Measurements from ENCODE around the gene STK32C. TPM values are rescaled to one million over a fixed set of nuclear protein-coding genes. Genes with fewer than 3 reads are reported as not detected.

The STK32C gene
- total and polyA plus RNA-seq, 4 donors, result 5.1 to 22.0 (median 16.3) TPM

DNA sequence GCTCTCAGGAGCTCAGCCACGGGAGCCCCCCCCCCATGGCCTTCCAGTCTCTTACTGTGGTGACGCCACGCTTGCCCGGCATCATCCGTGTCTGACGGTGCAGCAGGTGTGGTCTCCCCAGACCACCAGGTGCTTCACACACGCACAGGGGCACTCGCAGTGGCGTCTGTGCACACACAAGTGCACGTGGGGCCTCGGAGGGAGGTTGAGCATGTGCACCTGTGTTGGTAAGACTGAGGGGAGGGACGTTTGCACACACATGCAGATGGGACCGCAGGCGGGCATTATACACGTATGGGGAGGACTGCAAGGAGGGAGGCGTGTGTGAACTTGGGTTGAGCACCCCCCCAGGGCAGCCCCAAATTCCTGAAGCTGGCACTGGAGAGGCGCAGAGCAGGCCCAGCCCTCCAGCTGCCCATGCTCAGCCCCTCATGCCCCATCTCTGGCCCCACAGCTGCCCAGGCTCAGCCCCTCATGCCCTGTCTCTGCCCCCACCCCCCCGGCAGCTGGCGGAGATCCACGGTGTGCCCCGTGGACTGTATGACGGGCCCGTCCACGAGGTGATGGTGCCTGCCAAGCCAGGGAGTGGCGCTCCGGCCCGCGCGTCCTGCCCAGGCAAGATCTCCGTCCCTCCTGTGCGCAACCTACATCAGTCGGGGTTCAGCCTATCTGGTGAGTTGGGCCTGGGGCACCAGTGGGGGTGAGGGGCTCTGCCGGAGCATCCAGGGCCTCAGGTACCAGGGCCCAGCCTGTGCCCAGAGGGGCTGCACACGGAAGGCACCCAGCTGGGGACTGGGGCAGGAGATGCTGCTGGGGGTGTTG is 104.3 kb downstream of the STK32C start:
- Histone ChIP-seq H3K27me3 (ENCODE audit: control insufficient read depth in 3 of 3, insufficient read depth in 3 of 3, low read length in 2 of 3) (no peaks in the 10 kb centered on the region), H3K4me3 (no peak overlapping the region), H3K4me1 (ENCODE audit: control insufficient read depth in 5 of 5, insufficient read depth in 5 of 5, low read length in 5 of 5) (no peaks in the 10 kb centered on the region), H3K9me3 (ENCODE audit: control insufficient read depth in 4 of 4, insufficient read depth in 3 of 4, low read length in 3 of 4) (no peaks in the 10 kb centered on the region), H3K27ac (ENCODE audit: low read depth in 1 of 2, low read length in 1 of 2) (no peak overlapping the region), H3K36me3 (ENCODE audit: control insufficient read depth in 4 of 4, insufficient read depth in 4 of 4, low read length in 4 of 4) (peaks cover 0 to 5% (median 0%) of the 10 kb centered on the region in 4 donors), H3K9ac (ENCODE audit: insufficient read depth in 1 of 2, low read length in 2 of 2) (no peak overlapping the region)
- no peak for DNase-seq
- TF ChIP-seq, protein P1, sequence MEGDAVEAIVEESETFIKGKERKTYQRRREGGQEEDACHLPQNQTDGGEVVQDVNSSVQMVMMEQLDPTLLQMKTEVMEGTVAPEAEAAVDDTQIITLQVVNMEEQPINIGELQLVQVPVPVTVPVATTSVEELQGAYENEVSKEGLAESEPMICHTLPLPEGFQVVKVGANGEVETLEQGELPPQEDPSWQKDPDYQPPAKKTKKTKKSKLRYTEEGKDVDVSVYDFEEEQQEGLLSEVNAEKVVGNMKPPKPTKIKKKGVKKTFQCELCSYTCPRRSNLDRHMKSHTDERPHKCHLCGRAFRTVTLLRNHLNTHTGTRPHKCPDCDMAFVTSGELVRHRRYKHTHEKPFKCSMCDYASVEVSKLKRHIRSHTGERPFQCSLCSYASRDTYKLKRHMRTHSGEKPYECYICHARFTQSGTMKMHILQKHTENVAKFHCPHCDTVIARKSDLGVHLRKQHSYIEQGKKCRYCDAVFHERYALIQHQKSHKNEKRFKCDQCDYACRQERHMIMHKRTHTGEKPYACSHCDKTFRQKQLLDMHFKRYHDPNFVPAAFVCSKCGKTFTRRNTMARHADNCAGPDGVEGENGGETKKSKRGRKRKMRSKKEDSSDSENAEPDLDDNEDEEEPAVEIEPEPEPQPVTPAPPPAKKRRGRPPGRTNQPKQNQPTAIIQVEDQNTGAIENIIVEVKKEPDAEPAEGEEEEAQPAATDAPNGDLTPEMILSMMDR (IDR thresholded peaks at IDR 0.05; ENCODE audit: control extremely low read depth, extremely low read depth), result no peak
- no peak for ATAC-seq (ENCODE audit: insufficient read depth, low FRiP score)
- 87 to 93% methylated on average over 34 of the region's 34 CpGs for WGBS, 2 donors

DNA sequence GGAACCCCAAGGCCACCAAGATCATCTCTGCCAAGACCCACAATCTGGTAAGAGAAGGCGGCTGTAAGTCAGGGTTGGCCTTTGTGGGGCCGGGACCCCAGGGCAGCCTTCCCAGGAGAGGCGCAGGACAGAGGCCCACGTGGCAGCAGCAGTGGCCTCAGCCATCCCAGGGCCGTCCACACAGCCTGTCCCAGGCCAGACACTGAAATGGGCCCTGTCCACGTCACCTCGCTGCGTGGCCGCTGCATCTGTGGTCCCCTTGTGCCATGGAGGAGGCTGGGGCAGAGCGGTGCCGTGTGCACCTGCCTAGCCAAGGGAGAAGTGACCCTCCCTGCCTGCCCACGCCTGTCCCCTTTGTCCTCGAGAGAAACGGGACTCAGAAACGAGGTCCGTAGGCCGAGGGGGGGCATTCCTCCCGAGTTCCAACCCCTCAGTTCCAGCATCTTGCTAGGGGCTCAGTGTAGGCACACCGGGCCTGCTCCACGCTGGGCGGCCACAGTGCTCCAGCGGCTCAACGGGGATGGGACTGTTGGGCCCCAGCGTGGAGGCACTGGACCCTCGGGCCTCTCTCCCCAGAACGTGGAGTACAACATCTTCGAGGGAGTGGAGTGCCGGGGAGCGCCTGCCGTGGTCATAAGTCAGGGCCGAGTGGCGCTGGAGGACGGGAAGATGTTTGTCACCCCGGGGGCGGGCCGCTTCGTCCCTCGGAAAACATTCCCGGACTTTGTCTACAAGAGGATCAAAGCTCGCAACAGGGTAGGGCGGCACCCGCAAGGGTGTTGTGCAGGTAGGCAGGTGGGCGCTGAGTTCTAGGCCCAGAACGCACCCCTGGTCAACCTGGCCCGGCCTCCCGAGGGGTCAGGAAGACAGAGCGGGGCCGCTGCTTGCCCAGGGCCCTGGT is 105.4 kb downstream of the STK32C start:
- TF ChIP-seq, protein P1 (IDR thresholded peaks at IDR 0.05; ENCODE audit: control extremely low read depth, extremely low read depth), result no peak
- Histone ChIP-seq H3K9me3 (ENCODE audit: control insufficient read depth in 4 of 4, insufficient read depth in 3 of 4, low read length in 3 of 4) (no peaks in the 10 kb centered on the region), H3K27me3 (ENCODE audit: control insufficient read depth in 3 of 3, insufficient read depth in 3 of 3, low read length in 2 of 3) (no peaks in the 10 kb centered on the region), H3K4me3 (no peak overlapping the region), H3K4me1 (ENCODE audit: control insufficient read depth in 5 of 5, insufficient read depth in 5 of 5, low read length in 5 of 5) (no peaks in the 10 kb centered on the region), H3K27ac (ENCODE audit: low read depth in 1 of 2, low read length in 1 of 2) (no peak overlapping the region), H3K9ac (ENCODE audit: insufficient read depth in 1 of 2, low read length in 2 of 2) (no peak overlapping the region), H3K36me3 (ENCODE audit: control insufficient read depth in 4 of 4, insufficient read depth in 4 of 4, low read length in 4 of 4) (no peaks in the 10 kb centered on the region)
- 89% methylated on average over 46 to 48 of the region's 48 CpGs for WGBS, 2 donors
- ATAC-seq (ENCODE audit: insufficient read depth, low FRiP score) (no peak), DNase-seq (no peak)

DNA sequence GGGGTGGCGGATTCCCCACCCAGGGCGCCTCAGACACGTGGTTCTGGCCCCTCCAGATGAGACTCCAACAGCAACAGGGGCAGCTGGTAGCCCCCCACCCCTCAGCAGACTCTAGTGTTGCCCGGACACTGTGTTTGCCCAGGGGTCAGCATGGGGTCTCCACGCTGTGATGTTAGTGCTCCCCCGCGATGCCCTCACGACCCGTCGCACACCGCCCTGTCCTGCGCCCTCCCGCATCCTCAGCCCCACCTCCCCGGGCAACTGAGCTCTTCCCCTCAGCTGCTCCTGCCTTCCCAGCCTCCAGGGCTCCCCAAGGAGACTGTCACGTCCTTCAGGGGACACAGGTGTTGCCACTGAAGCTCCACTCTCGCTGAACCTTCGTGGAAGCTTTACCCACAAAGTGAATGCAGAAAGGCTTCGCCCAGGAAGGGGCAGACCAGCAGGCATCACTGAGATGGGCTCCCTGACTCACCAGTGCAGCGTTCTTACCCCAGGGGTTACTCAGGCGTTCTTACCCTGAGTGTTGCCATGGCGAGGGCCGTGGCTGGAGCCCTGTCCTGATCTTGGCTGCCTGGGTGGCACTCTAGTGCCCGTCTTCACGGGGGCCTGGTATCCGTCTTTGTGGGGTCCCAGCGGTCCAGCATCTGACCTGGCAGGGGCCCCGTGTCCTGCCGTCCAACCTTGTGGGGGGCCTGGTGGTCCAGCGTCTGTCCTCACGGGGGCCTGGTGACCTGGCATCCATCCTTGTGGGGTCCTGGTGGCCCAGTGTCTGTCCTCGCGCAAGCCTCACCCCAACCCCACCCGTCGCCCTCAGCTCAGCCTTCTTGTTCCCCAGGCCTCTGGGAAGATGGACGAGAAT is 106.4 kb downstream of the STK32C start:
- Histone ChIP-seq H3K27me3 (ENCODE audit: control insufficient read depth in 3 of 3, insufficient read depth in 3 of 3, low read length in 2 of 3) (no peaks in the 10 kb centered on the region), H3K27ac (ENCODE audit: low read depth in 1 of 2, low read length in 1 of 2) (no peak overlapping the region), H3K9me3 (ENCODE audit: control insufficient read depth in 4 of 4, insufficient read depth in 3 of 4, low read length in 3 of 4) (no peaks in the 10 kb centered on the region), H3K4me1 (ENCODE audit: control insufficient read depth in 5 of 5, insufficient read depth in 5 of 5, low read length in 5 of 5) (no peaks in the 10 kb centered on the region), H3K4me3 (no peak overlapping the region), H3K9ac (ENCODE audit: insufficient read depth in 1 of 2, low read length in 2 of 2) (no peak overlapping the region), H3K36me3 (ENCODE audit: control insufficient read depth in 4 of 4, insufficient read depth in 4 of 4, low read length in 4 of 4) (no peaks in the 10 kb centered on the region)
- 88 to 94% methylated on average over 35 of the region's 35 CpGs for WGBS, 2 donors
- DNase-seq (no peak), ATAC-seq (ENCODE audit: insufficient read depth, low FRiP score) (no peak)
- TF ChIP-seq, protein P1 (IDR thresholded peaks at IDR 0.05; ENCODE audit: control extremely low read depth, extremely low read depth), result no peak
